Measurements from ENCODE around the gene CBX3.
"Not testable (repeated sequence)": the region's sequence is repeated elsewhere in the genome, so short reads cannot be mapped to it uniquely, and the experiment has no call there.

The CBX3 gene

GRCh38 chr7:26201247-26202018, at the start of gene CBX3:
CBX3 (plus strand) TSS chr7:26201745; CDS start chr7:26202999, 1,254 bp downstream.
- peak; percentile 92 for DNase-seq

GRCh38 chr7:26151953-26152781, 49.4 kb upstream of the CBX3 start, which contains the start of gene NFE2L3:
NFE2L3 (plus strand) TSS chr7:26152198; CDS start chr7:26152499, 301 bp downstream.
- peak; percentile 89 for DNase-seq

DNA sequence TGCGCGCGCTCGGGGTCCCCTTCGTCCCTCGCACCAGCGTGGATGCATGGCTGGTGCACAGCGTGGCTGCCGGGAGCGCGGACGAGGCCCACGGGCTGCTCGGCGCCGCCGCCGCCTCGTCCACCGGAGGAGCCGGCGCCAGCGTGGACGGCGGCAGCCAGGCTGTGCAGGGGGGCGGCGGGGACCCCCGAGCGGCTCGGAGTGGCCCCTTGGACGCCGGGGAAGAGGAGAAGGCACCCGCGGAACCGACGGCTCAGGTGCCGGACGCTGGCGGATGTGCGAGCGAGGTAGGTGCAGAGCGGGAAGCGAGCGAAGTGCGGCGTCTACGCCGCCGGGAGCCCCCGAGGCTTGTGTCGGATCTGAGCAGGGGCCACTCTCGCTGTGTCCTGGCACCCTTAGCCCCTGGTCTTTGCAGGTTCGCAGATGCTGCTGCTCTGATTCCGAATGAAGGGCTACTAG, 48.7 kb upstream of the CBX3 start:
- peak; percentile 39 for DNase-seq

- DNase-seq = peak; percentile 19
Observed at GRCh38 chr7:26153241-26153822, 48.2 kb upstream of the CBX3 start.

- DNase-seq = peak; percentile 51
Observed at GRCh38 chr7:26153823-26154783, 47.4 kb upstream of the CBX3 start.

DNA sequence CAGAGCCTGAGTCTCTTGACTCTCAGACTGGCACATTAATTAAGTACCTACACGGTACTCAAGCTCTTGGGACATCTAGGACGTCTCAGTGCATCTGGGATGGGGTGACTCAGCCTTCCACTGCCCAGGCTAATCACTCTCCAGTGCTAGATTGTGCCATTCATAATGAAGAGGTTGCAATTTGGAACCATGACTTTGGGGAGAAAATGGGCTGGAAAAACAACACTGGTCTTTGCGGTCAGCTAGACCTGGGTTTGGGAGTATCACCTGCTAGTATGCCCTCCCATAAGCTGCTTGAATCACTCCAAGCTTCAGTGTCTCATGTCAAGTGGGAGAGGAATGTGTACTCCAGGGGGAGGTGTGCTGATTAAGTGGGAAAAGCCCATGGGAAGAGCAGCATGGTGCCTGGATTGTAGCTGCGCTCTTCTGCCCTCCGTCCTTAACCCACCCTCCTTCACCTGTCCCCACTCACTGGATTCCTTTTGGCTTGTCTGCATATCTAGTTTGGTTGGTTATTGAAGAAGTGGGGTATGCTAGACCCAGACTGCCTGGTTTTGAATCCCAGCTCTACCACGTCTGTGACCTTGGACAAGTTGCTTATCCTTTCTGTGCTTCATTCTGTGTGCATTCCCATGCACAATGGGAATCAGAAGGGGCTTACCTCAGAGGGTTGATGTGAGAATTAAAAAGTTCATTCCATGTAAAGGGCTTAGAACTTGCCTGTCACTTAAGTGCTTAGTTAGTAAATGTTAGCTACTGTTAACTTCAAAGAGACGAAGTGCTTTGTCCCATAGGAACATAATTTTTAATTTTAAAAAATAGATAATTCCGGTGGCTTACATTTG, 45.8 kb upstream of the CBX3 start:
- no peak for DNase-seq

DNA sequence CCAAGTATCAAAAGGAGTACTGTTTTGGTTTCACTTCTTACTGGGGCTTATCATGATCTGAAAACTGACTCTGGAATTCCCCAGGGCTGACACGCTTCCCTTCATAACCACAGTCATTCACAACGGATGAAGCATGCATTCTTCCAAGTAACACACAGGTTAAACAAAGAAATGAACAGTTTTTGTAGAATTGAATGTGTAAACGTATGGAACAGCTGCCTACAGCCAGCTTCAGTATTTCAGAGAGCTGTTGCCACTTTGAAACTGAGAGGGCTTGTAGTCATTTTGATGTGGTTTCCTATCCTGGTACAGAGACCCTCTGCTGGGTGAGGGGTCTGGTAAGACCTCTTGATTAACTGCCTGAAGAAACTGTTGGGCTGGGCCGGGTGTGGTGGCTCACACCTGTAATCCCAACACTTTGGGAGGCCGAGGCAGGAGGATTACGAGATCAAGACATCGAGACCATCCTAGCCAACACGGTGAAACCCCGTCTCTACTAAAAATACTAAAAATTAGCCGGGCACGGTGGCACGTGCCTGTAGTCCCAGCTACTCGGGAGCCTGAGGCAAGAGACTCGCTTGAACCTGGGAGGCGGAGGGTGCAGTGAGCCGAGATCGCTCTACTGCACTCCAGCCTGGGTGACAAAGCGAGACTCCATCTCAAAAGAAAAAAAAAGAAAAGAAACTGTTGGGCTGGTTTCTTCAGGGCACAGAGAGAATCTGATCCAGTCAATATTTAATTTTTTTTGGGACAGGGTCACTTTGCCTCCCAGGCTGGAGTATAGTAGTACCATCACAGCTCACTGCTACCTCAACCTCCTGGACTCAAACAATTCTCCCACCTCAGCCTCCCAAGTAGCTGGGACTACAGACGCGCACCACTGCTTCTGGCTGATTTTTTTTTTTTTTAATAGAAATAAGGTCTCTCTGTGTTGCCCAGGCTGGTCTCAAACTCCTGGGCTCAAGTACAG, 44.8 kb upstream of the CBX3 start:
- DNase-seq = peak; percentile 85

DNA sequence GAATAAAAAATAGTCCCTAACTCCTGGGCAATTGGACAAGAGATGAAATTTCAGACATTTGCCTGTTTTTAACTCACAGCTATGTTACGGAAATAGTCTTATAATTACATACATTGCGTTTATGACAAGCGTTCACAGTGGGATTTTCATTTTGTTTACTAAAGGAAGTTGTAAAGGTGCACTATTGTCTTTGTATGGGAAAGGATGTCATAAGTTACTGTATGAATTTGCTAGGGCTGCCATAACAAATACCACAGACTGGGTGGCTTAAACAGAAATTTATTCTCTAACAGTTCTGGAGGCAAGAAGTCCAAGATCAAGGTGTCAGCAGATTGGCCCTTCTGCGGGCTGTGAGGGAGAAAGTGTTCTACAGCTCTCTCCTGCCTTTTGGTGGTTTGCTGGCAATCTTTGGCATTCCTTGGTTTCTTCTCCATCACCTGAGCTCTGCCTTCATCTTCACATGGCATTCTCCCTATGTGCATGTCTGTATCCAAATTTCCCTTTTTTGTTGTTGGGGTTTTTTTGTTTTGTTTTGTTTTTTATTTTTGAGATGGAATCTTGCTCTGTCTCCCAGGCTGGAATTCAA, 43.9 kb upstream of the CBX3 start:
- DNase-seq = no peak

DNA sequence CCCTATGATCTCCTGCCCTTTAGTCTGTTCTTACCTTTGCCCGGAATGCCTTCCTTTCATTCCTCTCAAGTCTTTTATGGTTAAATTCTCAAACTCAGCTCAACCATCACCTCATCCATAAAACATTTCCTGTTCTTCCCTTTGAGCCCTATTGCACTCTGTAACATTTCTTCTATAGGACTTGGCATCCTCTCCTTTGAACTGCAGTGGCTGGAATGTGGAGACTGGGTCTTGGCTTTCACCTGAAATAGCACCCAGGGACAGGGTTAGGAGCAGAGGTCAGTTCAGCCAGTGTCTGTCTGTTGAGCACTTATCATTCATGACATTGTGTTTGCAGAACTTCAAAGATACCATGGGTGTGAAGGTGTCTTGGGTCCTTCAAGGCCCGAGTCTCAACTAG, 42.3 kb upstream of the CBX3 start:
- DNase-seq = no peak

DNA sequence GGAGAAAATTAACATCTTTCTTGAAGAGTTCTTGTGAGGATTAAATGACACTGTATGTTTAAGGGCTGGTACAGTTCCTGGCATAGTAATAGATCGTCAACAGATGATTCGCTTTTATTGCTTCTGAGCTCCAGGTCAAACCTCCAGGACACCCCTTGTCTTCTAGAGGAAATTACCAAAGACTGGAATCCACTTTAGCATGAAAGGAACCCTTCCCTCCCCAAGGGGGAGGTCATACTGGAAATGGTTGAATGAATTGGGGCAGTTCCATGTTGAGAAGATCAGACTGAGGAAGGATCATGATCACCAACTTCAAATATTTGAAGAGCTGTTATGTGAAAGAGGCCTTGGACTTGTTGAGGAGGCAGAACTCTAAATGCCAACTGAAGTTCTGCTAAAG, 40.6 kb upstream of the CBX3 start:
- DNase-seq = no peak

DNA sequence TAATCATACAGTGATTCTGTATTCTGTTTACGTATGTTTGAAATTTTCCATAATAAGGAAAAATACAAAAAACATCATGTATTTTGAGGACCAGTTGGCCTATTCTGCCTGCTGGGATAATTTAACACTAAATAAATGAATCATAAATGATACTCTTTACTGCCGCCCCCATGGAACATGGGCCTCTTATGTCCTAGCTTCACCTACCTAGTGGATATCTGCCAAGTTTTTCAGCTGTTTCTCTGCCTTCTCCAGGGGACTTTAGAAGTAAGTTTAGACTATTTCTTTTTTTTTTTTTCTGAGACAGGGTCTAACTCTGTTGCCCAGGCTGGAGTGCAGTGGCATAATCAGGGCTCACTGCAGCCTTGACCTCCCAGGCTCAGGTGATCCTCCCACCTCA, 39.1 kb upstream of the CBX3 start:
- no peak for DNase-seq

DNA sequence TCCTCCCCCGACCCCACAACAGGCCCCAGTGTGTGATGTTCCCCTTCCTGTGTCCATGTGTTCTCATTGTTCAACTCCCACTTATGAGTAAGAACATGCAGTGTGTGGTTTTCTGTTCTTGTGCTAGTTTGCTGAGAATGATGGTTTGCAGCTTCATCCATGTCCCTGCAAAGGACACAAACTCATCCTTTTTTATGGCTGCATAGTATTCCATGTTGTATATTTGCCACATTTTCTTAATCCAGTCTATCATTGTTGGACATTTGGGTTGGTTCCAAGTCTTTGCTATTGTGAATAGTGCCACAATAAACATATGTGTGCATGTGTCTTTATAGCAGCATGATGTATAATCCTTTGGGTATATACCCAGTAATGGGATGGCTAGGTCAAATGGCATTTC, 37.7 kb upstream of the CBX3 start:
- DNase-seq = not testable (repeated sequence)

DNA sequence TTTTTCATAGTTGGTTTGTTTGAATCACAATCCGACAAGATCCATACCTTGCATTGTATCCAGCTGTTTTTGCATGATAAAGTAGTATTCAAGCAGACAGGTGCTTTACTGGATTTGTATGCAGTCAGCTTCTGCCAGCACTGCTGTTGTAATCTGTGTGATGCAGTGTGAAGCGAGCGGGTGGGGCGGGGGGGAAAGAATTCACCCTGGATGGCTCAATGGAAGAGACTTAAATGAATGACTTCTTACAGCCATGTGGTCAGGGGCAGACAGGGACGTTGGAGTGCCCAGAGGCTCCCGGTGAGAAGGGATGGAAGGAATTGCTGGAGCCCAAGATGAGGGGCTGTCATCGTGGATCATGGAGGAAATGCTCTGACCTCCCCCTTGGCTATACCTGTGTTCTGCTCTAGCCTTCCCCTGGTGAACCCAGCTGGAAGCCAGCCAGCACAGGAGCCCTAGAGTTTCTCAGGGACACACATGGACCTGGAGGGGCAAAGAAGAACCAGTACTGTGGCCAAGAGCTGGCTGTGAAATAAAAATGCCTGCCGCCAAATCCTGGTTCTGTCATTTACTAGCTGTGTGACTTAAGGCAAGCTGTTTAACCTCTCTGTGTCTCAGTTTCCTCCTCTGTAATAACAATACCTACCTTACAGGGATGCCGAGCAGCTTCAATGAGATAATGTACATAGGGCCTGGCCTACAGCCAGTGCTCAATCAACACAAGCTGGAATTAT, 35.4 kb upstream of the CBX3 start:
- no peak for DNase-seq

- DNase-seq = no peak
Observed at GRCh38 chr7:26166684-26167266, 34.8 kb upstream of the CBX3 start.

DNA sequence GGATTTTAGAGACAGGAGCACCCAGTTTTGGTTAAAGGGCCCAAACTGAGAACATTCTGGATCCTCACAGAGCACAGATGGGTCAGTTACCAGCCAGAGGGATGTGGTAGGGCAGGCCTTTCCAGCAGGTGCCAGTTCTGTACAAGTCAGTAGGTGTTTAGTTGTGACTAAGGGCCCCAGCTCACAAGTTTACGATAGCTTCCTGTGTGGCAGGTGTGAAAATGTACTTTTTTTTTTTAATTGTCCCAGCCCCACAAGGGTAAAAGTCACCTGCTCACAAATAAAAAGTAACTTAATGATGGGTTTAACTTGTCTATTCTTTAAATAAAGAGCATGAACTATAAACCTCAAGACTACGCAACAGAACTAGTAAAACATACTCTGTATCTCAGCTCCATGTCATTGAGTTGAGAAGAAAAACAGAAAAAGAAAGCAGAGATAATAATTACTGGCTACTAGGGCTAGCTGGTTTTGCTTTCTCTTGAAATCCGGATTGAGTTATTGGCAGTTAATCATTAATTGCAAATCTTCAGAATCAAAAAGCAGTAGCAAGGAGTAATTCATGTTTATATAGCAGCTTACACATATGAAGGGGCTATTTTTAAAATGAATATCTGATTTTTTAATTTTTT, 34.1 kb upstream of the CBX3 start:
- DNase-seq = peak; percentile 68

GRCh38 chr7:26168458-26169023, 33.0 kb upstream of the CBX3 start:
- no peak for DNase-seq

DNA sequence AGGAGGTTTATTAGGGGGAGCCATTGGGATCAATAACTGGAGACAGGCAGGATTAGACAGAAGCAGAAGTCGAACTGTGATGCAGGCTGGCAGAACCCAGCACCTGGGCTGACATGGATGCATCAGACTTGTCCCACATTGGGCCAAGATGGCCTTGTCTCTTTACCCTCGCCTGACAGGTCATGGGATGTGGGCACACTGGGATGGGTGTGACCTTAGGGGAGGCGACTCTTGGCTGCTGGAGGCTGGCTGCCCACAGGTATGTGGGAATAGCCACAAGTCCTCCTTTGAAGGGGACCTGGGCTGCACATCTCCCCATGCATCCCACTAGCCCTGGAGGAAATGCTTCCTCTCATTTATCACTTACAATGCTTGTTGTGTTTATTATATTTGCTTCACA, 32.3 kb upstream of the CBX3 start:
- no peak for DNase-seq

GRCh38 chr7:26170663-26171062, 30.9 kb upstream of the CBX3 start:
- no peak for DNase-seq

All from CD4-positive, alpha-beta T cell treated with Interleukin-12 subunit alpha and Interleukin-12 subunit beta, for 1 hour (primary cell).